SK-N-SH (cell line): ENCODE data around the gene ZDHHC7.

Source experiments
- CHD2 ChIP-seq: fragments of 150-350 bp; IDR thresholded peaks from 2 replicates; pipeline ENCODE4 v1.6.1; 2018; ENCODE audit warnings: low read length; ENCODE audit not compliant: partially characterized antibody
- CTCF ChIP-seq: fragments of 200-600 bp; sonication (generic); IDR thresholded peaks from 2 replicates; pipeline ENCODE4 v1.6.1; 2017; ENCODE audit warnings: antibody characterized with exemption, mild to moderate bottlenecking, moderate library complexity
- MEF2A ChIP-seq: IDR thresholded peaks from 2 replicates; pipeline ENCODE4 v1.4.0; 2012; ENCODE audit warnings: low read depth, borderline replicate concordance
- POLR2AphosphoS5 ChIP-seq: IDR thresholded peaks from 2 replicates; pipeline ENCODE4 v1.6.1; 2012; ENCODE audit warnings: low read depth, low read length
- RCOR1 ChIP-seq: fragments of 150-350 bp; IDR thresholded peaks from 2 replicates; pipeline ENCODE4 v1.6.1; 2017; ENCODE audit warnings: antibody characterized with exemption, low read length
- REST ChIP-seq: IDR thresholded peaks from 2 replicates; pipeline ENCODE4 v1.6.1; 2012; ENCODE audit warnings: mild to moderate bottlenecking, low read depth, low read length, moderate library complexity
- TAF1 ChIP-seq: IDR thresholded peaks from 2 replicates; pipeline ENCODE4 v1.6.1; 2012; ENCODE audit warnings: low read depth, mild to moderate bottlenecking, low read length, moderate library complexity, borderline replicate concordance
- YY1 ChIP-seq: IDR thresholded peaks from 2 replicates; pipeline ENCODE4 v1.4.0; 2012; ENCODE audit warnings: low read depth, mild to moderate bottlenecking
- TF ChIP-seq, protein P1 (sequence below): fragments of 150-350 bp; IDR thresholded peaks from 2 replicates; pipeline ENCODE4 v1.6.1; 2017; ENCODE audit warnings: antibody characterized with exemption, low read length, low read depth, borderline replicate concordance

DNA sequence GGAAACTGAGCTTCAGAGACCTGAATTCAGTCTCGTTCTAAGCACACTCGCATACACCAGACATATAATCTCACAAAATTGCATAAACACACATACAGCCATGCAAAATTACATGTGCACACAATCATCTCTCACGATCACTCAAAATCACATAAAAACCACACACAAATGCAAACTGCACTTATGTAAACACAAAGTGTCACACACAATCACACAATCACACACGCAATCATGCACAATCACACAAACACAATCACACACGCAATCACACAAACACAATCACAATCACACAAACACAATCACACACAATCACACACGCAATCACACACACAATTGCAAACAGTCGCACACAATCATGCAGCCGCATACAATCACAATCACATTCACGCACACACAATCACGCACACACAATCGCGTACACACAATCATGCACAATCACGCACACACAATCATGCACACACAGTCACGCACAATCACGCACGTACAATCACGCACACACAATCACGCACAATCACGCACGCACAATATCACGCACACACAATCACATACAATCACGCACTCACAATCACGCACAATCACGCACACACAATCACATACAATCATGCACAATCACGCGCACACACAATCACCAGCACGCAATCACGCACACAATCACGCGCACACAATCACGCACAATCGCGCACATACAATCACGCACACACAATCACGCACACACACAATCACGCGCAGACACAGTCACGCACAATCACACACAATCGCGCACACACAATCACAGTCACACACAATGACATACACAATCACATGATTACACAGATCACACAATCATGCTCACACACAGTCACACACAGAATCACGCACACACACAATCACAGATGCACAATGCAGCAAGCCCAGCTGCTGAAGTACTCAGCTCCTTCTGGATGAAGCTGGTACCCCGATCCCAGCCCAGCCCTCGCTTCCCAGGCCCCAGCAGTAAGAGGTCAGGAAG lies 45.6 kb downstream of the ZDHHC7 start:
- TF ChIP-seq CTCF (no peak), REST (no peak), YY1 (no peak), RCOR1 (no peak), MEF2A (no peak), TAF1 (no peak), CHD2 (no peak), POLR2AphosphoS5 (no peak)
- TF ChIP-seq, protein P1, sequence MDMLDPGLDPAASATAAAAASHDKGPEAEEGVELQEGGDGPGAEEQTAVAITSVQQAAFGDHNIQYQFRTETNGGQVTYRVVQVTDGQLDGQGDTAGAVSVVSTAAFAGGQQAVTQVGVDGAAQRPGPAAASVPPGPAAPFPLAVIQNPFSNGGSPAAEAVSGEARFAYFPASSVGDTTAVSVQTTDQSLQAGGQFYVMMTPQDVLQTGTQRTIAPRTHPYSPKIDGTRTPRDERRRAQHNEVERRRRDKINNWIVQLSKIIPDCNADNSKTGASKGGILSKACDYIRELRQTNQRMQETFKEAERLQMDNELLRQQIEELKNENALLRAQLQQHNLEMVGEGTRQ = no peak
